Measurements from ENCODE around the gene SLC51A. TPM values are rescaled to one million over a fixed set of nuclear protein-coding genes. Genes with fewer than 3 reads are reported as not detected.

The SLC51A gene
- total and polyA plus RNA-seq, 2 of the 13 experiments (the other 11 are each of a cell fraction or from before 2014, with no cell fraction given): 4.3 to 48.8 TPM

- TF ChIP-seq, protein P1, sequence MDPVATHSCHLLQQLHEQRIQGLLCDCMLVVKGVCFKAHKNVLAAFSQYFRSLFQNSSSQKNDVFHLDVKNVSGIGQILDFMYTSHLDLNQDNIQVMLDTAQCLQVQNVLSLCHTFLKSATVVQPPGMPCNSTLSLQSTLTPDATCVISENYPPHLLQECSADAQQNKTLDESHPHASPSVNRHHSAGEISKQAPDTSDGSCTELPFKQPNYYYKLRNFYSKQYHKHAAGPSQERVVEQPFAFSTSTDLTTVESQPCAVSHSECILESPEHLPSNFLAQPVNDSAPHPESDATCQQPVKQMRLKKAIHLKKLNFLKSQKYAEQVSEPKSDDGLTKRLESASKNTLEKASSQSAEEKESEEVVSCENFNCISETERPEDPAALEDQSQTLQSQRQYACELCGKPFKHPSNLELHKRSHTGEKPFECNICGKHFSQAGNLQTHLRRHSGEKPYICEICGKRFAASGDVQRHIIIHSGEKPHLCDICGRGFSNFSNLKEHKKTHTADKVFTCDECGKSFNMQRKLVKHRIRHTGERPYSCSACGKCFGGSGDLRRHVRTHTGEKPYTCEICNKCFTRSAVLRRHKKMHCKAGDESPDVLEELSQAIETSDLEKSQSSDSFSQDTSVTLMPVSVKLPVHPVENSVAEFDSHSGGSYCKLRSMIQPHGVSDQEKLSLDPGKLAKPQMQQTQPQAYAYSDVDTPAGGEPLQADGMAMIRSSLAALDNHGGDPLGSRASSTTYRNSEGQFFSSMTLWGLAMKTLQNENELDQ (CRISPR knock-in tag; IDR thresholded peaks at IDR 0.05; ENCODE audit: borderline replicate concordance): no peak
- TF ChIP-seq TBX2 (CRISPR knock-in tag; IDR thresholded peaks at IDR 0.05; ENCODE audit: borderline replicate concordance) (peak; percentile 53; the same call in 1 of the 2 replicates), TGIF2 (CRISPR knock-in tag; IDR thresholded peaks at IDR 0.05) (peak; percentile 63; the same call in 1 of the 2 replicates), ARNTL (CRISPR knock-in tag; IDR thresholded peaks at IDR 0.05) (0 out of 2 replicates have a peak, but pooled peaks have one; percentile 50), ZNF331 (CRISPR knock-in tag; IDR thresholded peaks at IDR 0.05) (0 out of 2 replicates have a peak, but pooled peaks have one; percentile 41), BORCS8-MEF2B (CRISPR knock-in tag; IDR thresholded peaks at IDR 0.05) (peak; percentile 60), FOXC1 (CRISPR knock-in tag; IDR thresholded peaks at IDR 0.05; ENCODE audit: borderline replicate concordance) (0 out of 2 replicates have a peak, but pooled peaks have one; percentile 37), IRX3 (CRISPR knock-in tag; IDR thresholded peaks at IDR 0.05; ENCODE audit: borderline replicate concordance, low read depth) (0 out of 2 replicates have a peak, but pooled peaks have one; percentile 28), ZNF556 (CRISPR knock-in tag; IDR thresholded peaks at IDR 0.05; ENCODE audit: borderline replicate concordance) (peak; percentile 36; the same call in 1 of the 2 replicates), IRF2 (CRISPR knock-in tag; IDR thresholded peaks at IDR 0.05) (peak; percentile 72), LCORL (IDR thresholded peaks at IDR 0.05) (no peak), LCORL (CRISPR knock-in tag; IDR thresholded peaks at IDR 0.05) (peak; percentile 73; the same call in 1 of the 2 replicates), MIXL1 (CRISPR knock-in tag; IDR thresholded peaks at IDR 0.05) (peak; percentile 75), POGZ (CRISPR knock-in tag; IDR thresholded peaks at IDR 0.05) (no peak), FOXA1 (IDR thresholded peaks at IDR 0.05) (no peak), FOXA1 (CRISPR knock-in tag; IDR thresholded peaks at IDR 0.05) (no peak), STAG1 (CRISPR knock-in tag; IDR thresholded peaks at IDR 0.05) (no peak), CTCF (CRISPR knock-in tag; IDR thresholded peaks at IDR 0.05) (peak; percentile 32; the same call in 1 of the 2 replicates)
- TF ChIP-seq, protein P2, sequence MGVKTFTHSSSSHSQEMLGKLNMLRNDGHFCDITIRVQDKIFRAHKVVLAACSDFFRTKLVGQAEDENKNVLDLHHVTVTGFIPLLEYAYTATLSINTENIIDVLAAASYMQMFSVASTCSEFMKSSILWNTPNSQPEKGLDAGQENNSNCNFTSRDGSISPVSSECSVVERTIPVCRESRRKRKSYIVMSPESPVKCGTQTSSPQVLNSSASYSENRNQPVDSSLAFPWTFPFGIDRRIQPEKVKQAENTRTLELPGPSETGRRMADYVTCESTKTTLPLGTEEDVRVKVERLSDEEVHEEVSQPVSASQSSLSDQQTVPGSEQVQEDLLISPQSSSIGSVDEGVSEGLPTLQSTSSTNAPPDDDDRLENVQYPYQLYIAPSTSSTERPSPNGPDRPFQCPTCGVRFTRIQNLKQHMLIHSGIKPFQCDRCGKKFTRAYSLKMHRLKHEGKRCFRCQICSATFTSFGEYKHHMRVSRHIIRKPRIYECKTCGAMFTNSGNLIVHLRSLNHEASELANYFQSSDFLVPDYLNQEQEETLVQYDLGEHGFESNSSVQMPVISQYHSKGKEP (CRISPR knock-in tag; IDR thresholded peaks at IDR 0.05): no peak
- TF ChIP-seq, protein P3, sequence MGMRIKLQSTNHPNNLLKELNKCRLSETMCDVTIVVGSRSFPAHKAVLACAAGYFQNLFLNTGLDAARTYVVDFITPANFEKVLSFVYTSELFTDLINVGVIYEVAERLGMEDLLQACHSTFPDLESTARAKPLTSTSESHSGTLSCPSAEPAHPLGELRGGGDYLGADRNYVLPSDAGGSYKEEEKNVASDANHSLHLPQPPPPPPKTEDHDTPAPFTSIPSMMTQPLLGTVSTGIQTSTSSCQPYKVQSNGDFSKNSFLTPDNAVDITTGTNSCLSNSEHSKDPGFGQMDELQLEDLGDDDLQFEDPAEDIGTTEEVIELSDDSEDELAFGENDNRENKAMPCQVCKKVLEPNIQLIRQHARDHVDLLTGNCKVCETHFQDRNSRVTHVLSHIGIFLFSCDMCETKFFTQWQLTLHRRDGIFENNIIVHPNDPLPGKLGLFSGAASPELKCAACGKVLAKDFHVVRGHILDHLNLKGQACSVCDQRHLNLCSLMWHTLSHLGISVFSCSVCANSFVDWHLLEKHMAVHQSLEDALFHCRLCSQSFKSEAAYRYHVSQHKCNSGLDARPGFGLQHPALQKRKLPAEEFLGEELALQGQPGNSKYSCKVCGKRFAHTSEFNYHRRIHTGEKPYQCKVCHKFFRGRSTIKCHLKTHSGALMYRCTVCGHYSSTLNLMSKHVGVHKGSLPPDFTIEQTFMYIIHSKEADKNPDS (CRISPR knock-in tag; IDR thresholded peaks at IDR 0.05): 0 out of 2 replicates have a peak, but pooled peaks have one; percentile 61
- TF ChIP-seq, protein P4, sequence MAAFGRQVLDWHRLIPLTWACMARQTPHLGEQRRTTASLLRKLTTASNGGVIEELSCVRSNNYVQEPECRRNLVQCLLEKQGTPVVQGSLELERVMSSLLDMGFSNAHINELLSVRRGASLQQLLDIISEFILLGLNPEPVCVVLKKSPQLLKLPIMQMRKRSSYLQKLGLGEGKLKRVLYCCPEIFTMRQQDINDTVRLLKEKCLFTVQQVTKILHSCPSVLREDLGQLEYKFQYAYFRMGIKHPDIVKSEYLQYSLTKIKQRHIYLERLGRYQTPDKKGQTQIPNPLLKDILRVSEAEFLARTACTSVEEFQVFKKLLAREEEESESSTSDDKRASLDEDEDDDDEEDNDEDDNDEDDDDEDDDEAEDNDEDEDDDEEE (CRISPR knock-in tag; IDR thresholded peaks at IDR 0.05): no peak
Measured at GRCh38 chr3:196227629-196228493, 11.5 kb downstream of the SLC51A start (continued).
